Prostate gland (tissue), 2 donors: Measurements from ENCODE around the gene MTFR1L.

ENCODE experiments used
- CTCF ChIP-seq, 4 experiments: fragments of 200-600 bp in 2 of 4; fragments of 450-650 bp in 2 of 4; sonication (generic) in 2 of 4; IDR thresholded peaks; 1 replicate in 3 of 4; 2 replicates in 1 of 4; pipeline ENCODE4 v1.5.1; 2016 to 2019; ENCODE audit warnings: antibody characterized with exemption in 4 of 4, mild to moderate bottlenecking in 2 of 4, moderate library complexity in 2 of 4
- POLR2A ChIP-seq: fragments of 450-650 bp; IDR thresholded peaks from one replicate; pipeline ENCODE4 v1.6.1; 2016; ENCODE audit warnings: antibody characterized with exemption, mild to moderate bottlenecking
- POLR2AphosphoS5 ChIP-seq: sonication (generic); formaldehyde crosslinking; IDR thresholded peaks from one replicate; pipeline ENCODE4 v1.6.1; 2017; ENCODE audit warnings: antibody characterized with exemption

- TF ChIP-seq CTCF (IDR thresholded peaks at IDR 0.05) (no peak), POLR2A (no peak), POLR2AphosphoS5 (no peak)
These were observed 8.7 kb downstream of the MTFR1L start for GRCh38 chr1:25828491-25828890.
